NCI-H146 (cell line): ENCODE data around the gene SMCO3.
"Not testable (repeated sequence)": the region's sequence is repeated elsewhere in the genome, so short reads cannot be mapped to it uniquely, and the experiment has no call there.

ENCODE experiments used
- DNase-seq: peaks from one replicate; lab custom pipeline; 2025; lab: John Stamatoyannopoulos, UW

The SMCO3 gene

GRCh38 chr12:14774074-14774905, 39.7 kb downstream of the SMCO3 start:
- peak; percentile 63 for DNase-seq

- no peak for DNase-seq
These were observed 40.3 kb downstream of the SMCO3 start for GRCh38 chr12:14773685-14774073.

- no peak for DNase-seq
These were observed 41.0 kb downstream of the SMCO3 start for GRCh38 chr12:14772946-14773345.

- peak; percentile 58 for DNase-seq
These were observed 42.3 kb downstream of the SMCO3 start for GRCh38 chr12:14771651-14772137.

DNA sequence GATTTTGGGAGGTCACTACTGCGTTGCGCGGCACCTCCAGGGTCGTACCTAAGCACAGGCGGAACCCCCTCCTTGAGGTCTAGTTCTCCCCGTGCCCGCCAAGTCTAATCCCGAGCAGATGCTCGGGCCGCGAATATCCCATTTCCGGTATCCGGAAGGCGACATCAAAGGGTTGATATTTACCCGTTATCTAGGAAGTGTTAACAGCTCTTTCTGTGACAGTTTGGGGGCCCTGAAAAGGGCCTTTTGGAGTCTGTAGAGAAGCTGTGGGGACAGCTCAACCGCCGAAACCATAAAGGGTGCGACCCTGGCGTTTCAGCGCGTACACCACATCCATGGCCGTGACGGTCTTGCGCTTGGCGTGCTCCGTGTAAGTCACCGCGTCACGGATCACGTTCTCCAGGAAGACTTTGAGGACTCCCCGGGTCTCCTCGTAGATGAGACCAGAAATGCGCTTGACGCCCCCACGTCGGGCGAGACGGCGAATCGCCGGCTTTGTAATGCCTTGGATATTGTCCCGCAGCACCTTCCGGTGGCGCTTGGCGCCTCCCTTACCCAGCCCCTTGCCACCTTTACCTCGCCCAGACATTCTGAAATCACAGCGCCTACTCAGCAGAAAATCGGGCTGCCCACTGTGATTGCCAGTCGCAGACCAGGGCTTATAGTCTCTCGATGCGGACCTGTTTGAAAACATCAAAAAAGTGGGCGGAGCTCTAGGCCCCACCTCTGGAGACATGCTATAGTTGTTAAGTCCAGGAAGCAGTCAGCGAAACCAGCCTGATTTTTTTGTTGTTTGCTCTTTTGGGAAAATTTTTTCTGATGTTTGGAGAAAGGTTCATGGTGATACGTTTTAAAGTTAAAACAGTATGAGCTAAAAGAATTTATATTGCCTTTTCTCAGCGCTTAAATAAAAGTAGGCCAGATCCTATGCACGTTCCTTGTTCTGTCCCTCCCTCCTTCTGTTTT, 43.2 kb downstream of the SMCO3 start:
- DNase-seq, result peak; percentile 96

DNA sequence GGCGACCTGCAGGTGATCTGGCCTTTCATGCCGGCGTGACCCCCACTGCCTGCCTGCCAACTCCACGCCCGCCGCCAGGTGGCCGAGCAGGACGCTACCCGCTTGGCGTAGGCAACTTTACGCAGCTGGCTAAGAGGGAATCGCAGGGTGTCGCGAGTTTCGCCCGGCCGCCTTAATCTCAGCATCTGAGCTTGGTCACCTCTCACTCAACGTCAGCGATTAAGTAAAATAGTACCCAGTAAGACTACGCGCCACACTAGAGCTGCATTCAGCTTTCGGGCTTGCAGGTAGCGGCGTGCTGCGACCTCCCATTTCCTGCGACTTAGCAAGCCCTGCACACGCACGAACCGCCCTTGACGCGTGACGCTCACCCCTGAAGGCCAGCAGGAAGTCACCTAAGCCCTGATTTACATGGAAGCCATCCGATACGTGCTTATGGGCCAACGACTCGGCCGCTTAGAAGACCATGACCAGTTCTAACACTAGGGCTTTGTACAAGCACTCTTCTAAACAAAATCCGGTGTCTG, 44.0 kb downstream of the SMCO3 start:
- peak; percentile 92 for DNase-seq

DNA sequence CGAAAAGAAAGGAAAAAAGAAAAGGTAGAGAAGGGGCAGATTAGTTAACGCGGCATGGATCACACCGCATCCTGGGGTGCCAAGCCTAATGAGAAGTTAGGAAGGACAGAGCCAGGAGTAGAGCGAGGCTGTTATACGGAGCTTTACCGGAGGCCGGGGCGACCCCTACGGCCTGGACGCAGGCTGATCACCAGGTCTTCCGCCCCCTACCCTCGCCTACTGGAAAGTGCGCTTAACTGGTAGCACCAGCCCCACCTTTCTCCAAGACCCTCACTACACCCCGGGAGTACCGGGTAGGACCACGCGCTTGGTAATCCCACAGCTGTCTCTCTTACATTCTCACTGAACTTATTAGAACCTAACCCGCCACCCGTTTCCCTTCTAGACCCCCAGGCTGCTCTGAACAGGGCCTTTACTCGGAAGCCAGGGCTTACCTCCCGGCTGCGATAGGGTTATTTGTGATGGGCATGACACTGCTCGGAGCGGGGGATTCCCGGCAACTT, 44.5 kb downstream of the SMCO3 start:
- DNase-seq, result peak; percentile 64

DNA sequence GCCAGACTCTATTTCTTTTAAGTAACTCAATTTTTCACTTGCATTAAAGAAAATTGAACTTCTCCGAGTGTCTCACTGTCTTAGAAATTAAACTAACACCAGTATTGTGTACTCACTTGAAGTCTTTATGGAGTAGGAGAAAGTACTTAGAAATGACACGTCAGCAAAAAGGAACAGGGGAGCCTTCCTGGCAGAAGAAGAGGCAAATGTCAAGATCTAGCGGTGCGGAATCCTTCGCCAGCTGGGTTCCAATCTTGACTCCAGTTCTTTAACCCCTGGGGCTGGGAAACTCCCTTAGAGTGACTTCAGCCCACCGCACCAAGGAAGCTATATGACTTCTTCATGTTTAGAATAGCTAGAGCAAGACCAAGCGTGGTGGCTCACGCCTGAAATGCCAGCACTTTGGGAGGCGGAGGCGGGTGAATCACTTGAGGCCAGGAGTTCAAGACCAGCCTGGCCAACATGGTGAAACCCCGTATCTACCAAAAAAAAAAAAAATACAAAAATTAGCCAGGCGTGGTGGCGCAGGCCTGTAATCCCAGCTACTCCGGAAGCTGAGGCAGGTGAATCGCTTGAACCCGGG, 45.1 kb downstream of the SMCO3 start:
- DNase-seq, result no peak

DNA sequence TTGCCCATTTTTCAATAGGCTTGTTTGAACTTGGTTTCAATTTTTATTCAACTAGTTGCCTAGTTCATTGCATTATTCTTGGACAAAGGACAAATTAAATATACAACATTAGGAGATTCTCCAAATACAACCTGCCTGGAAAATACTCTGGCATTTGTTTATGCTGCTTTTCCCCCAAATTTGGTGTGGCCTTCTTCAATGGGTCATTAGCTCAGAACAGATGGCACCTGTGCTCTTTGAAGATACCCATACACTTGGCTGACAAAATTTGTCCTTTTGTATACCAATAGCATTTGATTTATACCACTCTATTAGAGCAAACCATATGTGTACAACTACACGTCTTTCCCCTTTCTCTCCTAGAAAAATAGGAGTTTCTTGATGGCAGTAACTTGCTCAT, 46.4 kb downstream of the SMCO3 start:
- DNase-seq, result no peak

DNA sequence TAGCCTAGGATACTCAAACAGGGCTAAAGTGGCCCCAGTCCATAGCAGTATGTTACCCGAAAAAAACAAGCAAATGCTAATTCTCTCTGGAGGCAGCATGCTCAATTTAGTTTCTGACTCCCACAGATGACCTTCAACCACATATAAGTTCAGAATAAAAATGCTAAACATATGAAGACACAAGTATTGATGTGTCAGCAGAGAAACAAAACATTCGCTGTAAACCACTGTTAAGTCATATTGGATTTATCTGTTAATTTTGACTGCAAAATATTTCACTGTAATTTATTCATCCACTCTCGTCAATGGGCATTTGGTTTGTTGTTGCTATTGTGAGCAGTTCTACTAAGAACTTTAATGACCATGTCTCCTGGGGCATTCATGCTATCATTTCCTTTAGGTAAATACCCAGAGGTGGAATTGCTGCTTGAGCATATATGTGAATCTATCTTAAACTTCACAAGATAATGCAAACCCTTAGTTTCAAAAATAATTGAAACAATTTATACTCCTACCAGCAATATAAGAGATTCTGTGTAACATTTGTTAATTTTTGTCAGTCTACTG, 47.2 kb downstream of the SMCO3 start:
- no peak for DNase-seq

DNA sequence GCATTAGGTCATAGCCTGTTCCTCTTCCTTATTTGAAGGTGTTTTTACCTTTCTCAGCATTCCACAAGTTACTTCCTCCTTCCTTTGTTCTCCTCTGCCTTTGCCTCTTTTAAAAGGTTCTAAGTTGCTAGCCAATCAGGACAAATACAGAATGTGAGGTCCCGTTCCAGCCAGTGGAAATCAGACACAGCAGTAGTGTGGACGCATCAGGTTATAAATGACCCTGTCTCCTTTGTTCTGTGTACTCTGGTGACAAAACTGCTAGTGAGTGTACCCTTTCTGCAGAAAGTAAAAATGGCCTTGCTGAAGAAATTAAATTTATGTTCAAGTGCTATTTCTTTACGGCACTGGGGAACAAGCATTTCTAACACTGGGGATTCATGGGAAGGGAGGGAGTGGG, 48.0 kb downstream of the SMCO3 start:
- DNase-seq, result not testable (repeated sequence)

DNA sequence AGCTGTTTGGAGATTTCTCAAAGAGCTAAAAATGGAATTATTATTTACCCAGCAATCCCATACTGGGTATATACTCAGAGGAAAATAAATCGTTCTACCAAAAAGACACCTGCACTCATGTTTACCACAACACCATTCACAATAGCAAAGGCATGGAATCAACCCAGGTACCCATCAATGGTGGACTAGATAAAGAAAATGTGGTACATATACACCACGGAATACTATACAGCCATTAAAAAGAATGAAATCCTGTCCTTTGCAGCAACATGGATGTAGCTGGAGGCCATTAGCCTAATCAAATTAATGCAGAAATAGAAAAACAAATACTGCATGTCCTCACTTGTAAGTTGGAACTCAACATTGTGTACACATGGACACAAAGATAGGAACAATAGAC, 48.6 kb downstream of the SMCO3 start:
- no peak for DNase-seq

- not testable (repeated sequence) for DNase-seq
These were observed 54.2 kb downstream of the SMCO3 start for GRCh38 chr12:14759711-14760280.

- peak; percentile 21 for DNase-seq
These were observed 57.4 kb downstream of the SMCO3 start for GRCh38 chr12:14756334-14757143.
